ENCODE data around the gene WBP2.

WBP2 gene

DNA sequence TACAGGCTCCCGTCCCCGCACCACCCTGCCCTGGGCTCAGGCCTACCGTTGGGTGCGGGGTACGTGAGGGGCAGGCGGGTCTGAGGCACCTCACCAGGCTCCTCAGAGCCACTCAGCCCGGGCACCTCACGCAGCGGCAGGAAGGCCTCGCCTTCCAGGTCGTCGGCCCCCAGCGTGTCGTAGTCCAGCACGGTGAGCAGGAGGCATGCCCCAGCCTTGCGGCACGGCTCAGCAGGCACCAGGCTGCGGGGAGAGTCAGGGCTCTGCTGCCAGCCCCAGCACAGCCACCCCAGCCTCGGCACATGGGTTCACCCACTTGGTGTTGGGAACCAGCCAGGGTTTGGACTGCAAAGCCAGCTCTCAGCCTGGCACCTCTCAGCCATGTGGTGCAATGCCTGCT is 26.4 kb downstream of the WBP2 start:
- TF ChIP-seq, protein P1, sequence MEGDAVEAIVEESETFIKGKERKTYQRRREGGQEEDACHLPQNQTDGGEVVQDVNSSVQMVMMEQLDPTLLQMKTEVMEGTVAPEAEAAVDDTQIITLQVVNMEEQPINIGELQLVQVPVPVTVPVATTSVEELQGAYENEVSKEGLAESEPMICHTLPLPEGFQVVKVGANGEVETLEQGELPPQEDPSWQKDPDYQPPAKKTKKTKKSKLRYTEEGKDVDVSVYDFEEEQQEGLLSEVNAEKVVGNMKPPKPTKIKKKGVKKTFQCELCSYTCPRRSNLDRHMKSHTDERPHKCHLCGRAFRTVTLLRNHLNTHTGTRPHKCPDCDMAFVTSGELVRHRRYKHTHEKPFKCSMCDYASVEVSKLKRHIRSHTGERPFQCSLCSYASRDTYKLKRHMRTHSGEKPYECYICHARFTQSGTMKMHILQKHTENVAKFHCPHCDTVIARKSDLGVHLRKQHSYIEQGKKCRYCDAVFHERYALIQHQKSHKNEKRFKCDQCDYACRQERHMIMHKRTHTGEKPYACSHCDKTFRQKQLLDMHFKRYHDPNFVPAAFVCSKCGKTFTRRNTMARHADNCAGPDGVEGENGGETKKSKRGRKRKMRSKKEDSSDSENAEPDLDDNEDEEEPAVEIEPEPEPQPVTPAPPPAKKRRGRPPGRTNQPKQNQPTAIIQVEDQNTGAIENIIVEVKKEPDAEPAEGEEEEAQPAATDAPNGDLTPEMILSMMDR (IDR thresholded peaks at IDR 0.05; ENCODE audit: low read length, missing control alignments): no peak
- H3K4me3 ChIP-seq (replicated peaks; ENCODE audit: low read depth, low read length): no peak overlapping the region
- no peak for DNase-seq (ENCODE audit: low read depth)

DNA sequence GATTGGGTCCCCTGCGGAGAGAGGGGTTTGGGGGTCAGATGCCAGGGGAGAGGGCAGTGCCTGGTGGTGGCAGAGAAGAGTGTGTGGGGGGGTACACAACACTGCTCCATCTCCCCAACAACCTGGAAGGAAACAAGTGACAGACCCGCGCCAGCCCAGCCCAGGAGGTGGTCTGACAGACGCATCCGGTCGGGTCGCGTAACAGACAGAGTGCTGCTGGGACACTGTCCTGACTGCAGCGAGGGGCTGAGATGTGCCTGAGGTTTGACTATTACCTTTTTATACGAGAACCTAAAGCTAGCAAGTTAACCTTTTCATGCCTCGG is 27.1 kb downstream of the WBP2 start:
- TF ChIP-seq, protein P1 (IDR thresholded peaks at IDR 0.05; ENCODE audit: low read length, missing control alignments): no peak
- no peak for DNase-seq (ENCODE audit: low read depth)
- no peak overlapping the region for H3K4me3 ChIP-seq (replicated peaks; ENCODE audit: low read depth, low read length)

DNA sequence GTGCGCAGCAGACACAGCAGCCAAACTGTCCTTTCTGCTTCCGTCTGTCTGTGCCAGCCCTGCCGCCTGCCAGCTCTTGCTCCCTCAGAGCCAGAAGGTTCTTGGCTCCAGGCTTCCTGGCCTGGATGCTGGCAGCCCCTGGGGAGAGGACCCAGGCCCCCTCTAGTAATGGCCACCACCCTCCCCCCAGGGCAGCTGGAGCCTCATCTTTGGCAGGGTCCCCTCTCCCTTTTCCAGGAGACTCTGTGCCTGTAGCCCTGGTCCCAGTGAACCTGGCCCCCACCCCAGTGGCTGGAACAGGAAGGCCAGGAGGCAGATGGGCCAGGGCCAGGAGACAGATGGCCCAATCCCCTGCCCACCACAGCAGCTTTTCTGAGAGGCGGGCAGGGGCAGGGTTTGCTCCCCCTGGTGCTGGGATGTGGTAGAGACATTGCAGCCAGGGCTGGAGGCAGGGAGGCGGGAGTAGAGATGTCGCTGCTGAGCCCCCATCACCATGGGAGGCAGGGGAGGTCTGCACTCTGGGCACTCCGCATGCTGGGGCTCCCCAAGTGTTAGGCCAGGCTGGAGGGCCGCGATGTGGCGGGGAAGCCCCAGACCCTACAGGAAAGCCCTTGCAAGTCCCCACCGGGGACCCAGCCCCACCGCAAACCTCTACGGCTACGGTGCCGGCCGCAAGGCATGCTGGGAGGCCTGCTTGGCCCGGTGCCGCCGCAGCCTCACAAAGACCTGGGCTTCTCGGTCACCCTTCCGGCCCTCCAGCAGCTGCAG is 27.6 kb downstream of the WBP2 start:
- DNase-seq (ENCODE audit: low read depth): peak; percentile 65
- no peak overlapping the region for H3K4me3 ChIP-seq (replicated peaks; ENCODE audit: low read depth, low read length)
- TF ChIP-seq, protein P1 (IDR thresholded peaks at IDR 0.05; ENCODE audit: low read length, missing control alignments): peak; percentile 71

DNA sequence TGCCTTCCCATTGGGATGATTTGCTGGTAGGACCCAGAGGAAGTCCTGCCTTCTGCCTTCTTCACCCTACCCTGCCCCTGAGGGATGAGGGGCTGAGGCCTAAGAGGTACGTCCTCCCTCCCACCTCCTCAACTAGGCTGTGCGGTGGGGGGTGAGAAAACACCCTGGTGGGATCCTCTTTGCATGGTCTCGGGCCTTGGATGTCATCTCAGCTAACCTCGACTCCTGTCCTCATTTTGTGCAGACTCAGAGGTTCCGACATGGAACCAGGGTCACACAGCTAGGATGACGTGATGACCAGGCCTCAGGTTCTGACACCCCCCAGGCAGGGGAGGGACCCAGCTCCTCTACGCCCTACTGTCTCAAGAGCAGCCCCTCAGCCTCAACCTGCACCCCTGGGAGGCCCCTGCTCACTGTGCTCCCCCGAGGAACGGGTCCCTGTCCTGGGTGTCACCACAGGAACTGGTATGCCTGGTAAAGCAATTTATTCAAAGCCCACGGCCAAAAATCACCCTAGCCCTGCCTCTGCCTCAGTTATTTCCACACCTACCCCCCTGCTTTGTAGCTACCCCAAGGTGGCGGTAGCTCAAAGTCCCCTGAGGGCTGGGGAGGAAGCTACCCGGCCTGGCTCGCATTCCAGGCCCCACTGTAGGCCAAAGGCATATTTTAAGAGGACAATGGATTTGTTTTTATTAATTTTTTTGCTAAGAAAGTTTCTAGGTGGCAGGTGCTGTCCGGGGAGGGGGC is 28.4 kb downstream of the WBP2 start:
- DNase-seq (ENCODE audit: low read depth): no peak
- TF ChIP-seq, protein P1 (IDR thresholded peaks at IDR 0.05; ENCODE audit: low read length, missing control alignments): no peak
- H3K4me3 ChIP-seq (replicated peaks; ENCODE audit: low read depth, low read length): no peak overlapping the region

DNA sequence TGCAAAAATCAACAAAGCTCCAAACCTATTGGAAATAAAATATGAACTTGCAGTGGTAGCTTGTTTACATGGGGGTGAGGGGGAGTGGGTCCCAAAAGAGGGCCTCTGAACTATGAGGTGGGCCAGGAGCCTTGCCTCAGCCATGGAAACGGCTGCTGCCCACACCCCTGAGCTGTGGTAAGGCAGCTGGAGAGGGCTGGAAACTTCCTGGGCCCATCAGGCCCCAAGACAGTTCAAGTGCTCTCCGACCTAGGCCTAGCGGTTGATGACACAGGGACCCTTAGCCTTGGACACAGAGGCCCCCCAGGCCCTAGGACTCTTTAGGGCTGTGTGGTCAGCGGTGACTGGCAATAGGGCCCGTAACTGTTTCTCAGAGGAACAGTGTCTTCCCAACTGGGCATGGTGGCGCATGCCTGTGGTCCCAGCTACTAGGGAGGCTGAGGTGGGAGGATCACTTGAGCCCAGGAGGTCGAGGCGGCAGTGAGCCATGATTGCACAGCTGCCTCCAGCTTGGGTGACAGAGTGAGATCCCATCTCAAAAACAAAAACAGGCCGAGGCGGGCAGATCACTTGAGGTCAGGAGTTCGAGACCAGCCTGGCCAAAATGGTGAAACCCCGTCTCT is 29.3 kb downstream of the WBP2 start:
- DNase-seq (ENCODE audit: low read depth): no peak
- H3K4me3 ChIP-seq (replicated peaks; ENCODE audit: low read depth, low read length): no peak overlapping the region
- TF ChIP-seq, protein P1 (IDR thresholded peaks at IDR 0.05; ENCODE audit: low read length, missing control alignments): no peak

DNA sequence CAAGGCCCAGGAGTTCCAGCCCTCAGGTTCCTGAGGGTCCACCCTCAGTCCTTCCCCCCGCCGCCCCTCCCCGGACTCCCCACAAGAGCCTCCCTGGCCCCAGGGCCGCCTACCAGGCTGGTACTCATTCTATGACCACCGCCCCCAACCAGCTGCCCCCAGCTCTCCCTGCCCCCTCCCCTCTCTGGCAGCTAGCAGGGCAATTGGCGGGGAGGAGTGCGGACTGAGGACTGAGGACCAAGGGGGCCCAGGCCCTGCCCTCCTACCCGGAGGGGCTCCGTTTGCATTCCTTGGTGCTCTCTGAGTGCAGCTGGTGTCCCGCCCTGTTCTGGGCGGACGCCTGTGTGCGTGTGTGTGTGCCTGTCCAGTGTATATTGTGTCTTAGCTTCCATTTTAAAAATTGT is 30.0 kb downstream of the WBP2 start:
- H3K4me3 ChIP-seq (replicated peaks; ENCODE audit: low read depth, low read length): no peak overlapping the region
- TF ChIP-seq, protein P1 (IDR thresholded peaks at IDR 0.05; ENCODE audit: low read length, missing control alignments): no peak
- no peak for DNase-seq (ENCODE audit: low read depth)
